ENCODE data around the gene ARID5B.
A peak's percentile ranks its signal among the peaks of the same experiment; 100 is the strongest.

Gene ARID5B

GRCh38 chr10:62053860-62054259, 152.4 kb downstream of the ARID5B start:
- no peak for DNase-seq (ENCODE audit: low spot score)

- DNase-seq (ENCODE audit: low spot score) = no peak
Measured at GRCh38 chr10:62054408-62054807, 152.9 kb downstream of the ARID5B start.

GRCh38 chr10:62054830-62055229, 153.3 kb downstream of the ARID5B start:
- no peak for DNase-seq (ENCODE audit: low spot score)

GRCh38 chr10:62056219-62056618, 154.7 kb downstream of the ARID5B start:
- no peak for DNase-seq (ENCODE audit: low spot score)

- DNase-seq (ENCODE audit: low spot score) = no peak
Measured at GRCh38 chr10:62056698-62057097, 155.2 kb downstream of the ARID5B start.

- no peak for DNase-seq (ENCODE audit: low spot score)
Measured at GRCh38 chr10:62057359-62057758, 155.9 kb downstream of the ARID5B start.

GRCh38 chr10:62057850-62058249, 156.4 kb downstream of the ARID5B start:
- no peak for DNase-seq (ENCODE audit: low spot score)

GRCh38 chr10:62058476-62058875, 157.0 kb downstream of the ARID5B start:
- no peak for DNase-seq (ENCODE audit: low spot score)

GRCh38 chr10:62058896-62059216, 157.4 kb downstream of the ARID5B start:
- no peak for DNase-seq (ENCODE audit: low spot score)

- DNase-seq (ENCODE audit: low spot score) = no peak
Measured at GRCh38 chr10:62059217-62059920, 157.9 kb downstream of the ARID5B start.

- no peak for DNase-seq (ENCODE audit: low spot score)
Measured at GRCh38 chr10:62062028-62062427, 160.5 kb downstream of the ARID5B start.

GRCh38 chr10:62062752-62063512, 161.4 kb downstream of the ARID5B start:
- DNase-seq (ENCODE audit: low spot score) = no peak

GRCh38 chr10:62063795-62064472, 162.4 kb downstream of the ARID5B start:
- no peak for DNase-seq (ENCODE audit: low spot score)

- DNase-seq (ENCODE audit: low spot score) = no peak
Measured at GRCh38 chr10:62067560-62067959, 166.1 kb downstream of the ARID5B start.

- no peak for DNase-seq (ENCODE audit: low spot score)
Measured at GRCh38 chr10:62068464-62068863, 167.0 kb downstream of the ARID5B start.

- DNase-seq (ENCODE audit: low spot score) = no peak
Measured at GRCh38 chr10:62069452-62070178, 168.1 kb downstream of the ARID5B start.

GRCh38 chr10:62071846-62072281, 170.4 kb downstream of the ARID5B start:
- DNase-seq (ENCODE audit: low spot score) = no peak

- no peak for DNase-seq (ENCODE audit: low spot score)
Measured at GRCh38 chr10:62072901-62073300, 171.4 kb downstream of the ARID5B start.

GRCh38 chr10:62073429-62073828, 171.9 kb downstream of the ARID5B start:
- no peak for DNase-seq (ENCODE audit: low spot score)

GRCh38 chr10:62075414-62075813, 173.9 kb downstream of the ARID5B start:
- no peak for DNase-seq (ENCODE audit: low spot score)

GRCh38 chr10:62075912-62076311, 174.4 kb downstream of the ARID5B start:
- DNase-seq (ENCODE audit: low spot score) = no peak

- DNase-seq (ENCODE audit: low spot score) = peak; percentile 2
Measured at GRCh38 chr10:62076891-62077290, 175.4 kb downstream of the ARID5B start.
